ENCODE results near the gene KMT2E. TPM values are rescaled to one million over a fixed set of nuclear protein-coding genes. Genes with fewer than 3 reads are reported as not detected.

The KMT2E gene
- total RNA-seq, 1 experiment from 2014 or later: 63.9 TPM

DNA sequence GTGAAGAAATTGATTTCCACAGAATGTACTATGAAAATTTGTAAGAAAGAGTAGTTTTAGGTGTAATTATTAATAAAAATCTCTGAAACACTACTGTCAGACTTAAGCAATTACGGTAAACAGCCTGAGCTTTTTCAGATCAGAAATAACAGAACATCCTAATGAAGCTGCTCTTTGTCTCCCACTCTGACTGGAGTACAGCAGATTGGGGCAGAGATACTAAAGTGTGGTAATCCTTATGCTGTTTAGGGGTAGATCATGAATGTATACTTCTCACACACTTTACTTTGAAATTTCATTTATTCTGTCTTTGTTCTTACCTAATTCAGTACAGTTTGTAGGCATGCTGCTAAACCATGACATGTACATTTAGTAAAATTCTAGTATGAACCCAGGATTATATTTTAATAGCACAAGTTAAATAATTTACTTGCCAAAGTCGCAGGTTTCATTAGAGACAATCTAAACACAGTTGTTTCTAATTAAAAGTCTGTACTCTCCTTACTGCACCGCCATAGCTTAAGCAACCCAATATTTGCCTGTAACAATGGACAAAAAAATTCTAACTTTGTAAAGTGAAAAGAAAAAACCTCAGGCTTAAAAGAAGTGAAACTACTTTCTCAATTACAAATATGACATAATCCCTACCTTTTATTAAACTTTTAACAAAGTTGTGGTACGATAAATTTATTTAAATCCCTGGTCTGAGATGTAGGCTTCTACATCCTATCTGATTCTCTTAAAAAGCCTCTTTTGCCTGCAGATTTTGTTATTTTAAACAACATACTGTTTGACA is 88.8 kb downstream of the KMT2E start:
- no peak for DNase-seq (ENCODE audit: low spot score)
- H3K9me3 ChIP-seq (ENCODE audit: low read depth, low read length, poor library complexity, severe bottlenecking): no peaks in the 10 kb centered on the region
- no peak overlapping the region for H3K27ac ChIP-seq (ENCODE audit: low read depth, low read length, poor library complexity, severe bottlenecking)
- ChIA-PET POLR2A (ENCODE audit: low non-redundant PET) (no interaction called here), CTCF (no interaction called here)
- peaks cover 69% of the 10 kb centered on the region for H3K36me3 ChIP-seq (ENCODE audit: insufficient read depth, low read length, poor library complexity, severe bottlenecking)
- TF ChIP-seq EZH2 (IDR thresholded peaks at IDR 0.05; ENCODE audit: borderline replicate concordance, low read depth, low read length, poor library complexity, severe bottlenecking): no peak
- TF ChIP-seq, protein P1, sequence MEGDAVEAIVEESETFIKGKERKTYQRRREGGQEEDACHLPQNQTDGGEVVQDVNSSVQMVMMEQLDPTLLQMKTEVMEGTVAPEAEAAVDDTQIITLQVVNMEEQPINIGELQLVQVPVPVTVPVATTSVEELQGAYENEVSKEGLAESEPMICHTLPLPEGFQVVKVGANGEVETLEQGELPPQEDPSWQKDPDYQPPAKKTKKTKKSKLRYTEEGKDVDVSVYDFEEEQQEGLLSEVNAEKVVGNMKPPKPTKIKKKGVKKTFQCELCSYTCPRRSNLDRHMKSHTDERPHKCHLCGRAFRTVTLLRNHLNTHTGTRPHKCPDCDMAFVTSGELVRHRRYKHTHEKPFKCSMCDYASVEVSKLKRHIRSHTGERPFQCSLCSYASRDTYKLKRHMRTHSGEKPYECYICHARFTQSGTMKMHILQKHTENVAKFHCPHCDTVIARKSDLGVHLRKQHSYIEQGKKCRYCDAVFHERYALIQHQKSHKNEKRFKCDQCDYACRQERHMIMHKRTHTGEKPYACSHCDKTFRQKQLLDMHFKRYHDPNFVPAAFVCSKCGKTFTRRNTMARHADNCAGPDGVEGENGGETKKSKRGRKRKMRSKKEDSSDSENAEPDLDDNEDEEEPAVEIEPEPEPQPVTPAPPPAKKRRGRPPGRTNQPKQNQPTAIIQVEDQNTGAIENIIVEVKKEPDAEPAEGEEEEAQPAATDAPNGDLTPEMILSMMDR (conservative IDR thresholded peaks at IDR 0.05; ENCODE audit: low read depth, low read length): no peak
- H3K27me3 ChIP-seq (replicated peaks; ENCODE audit: insufficient read depth, low read depth, low read length, poor library complexity): no peaks in the 10 kb centered on the region
- no peak overlapping the region for H3K4me3 ChIP-seq (ENCODE audit: low read depth, low read length, poor library complexity, severe bottlenecking)
- intact Hi-C loops (cut with micrococcal nuclease; ENCODE audit: unreplicated experiment): no loop called here
- no TSS peak for BruUV-seq (replicated peaks)
- peaks cover 12% of the 10 kb centered on the region for H3K4me1 ChIP-seq (ENCODE audit: insufficient read depth, low read length, poor library complexity, severe bottlenecking)

DNA sequence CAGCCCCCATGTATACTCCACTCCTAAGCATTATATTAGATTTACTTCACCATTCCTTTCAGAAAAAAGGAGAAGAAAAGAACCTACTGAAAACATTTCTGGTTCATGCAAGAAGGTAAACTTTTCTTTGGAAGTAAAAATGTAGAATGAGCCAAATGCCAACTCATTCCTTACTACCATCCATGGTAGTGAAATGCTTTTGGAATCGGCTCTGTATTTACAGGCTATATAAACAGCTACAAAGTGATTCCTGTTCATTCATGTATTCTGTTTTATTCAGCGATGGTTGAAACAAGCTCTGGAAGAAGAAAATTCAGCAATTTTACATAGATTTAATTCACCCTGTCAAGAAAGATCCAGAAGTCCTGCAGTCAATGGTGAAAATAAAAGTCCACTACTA is 91.6 kb downstream of the KMT2E start:
- no peak for DNase-seq (ENCODE audit: low spot score)
- intact Hi-C loops (cut with micrococcal nuclease; ENCODE audit: unreplicated experiment): loop anchor here (5.0 kb wide), 2 partner anchors 123 to 183 kb away; no protein-coding TSS in a partner anchor
- POLR2A ChIA-PET (ENCODE audit: low non-redundant PET): no interaction called here
- H3K27ac ChIP-seq (ENCODE audit: low read depth, low read length, poor library complexity, severe bottlenecking): peak overlapping the region; percentile 64
- no peak overlapping the region for H3K4me3 ChIP-seq (ENCODE audit: low read depth, low read length, poor library complexity, severe bottlenecking)
- CTCF ChIA-PET: no interaction called here
- no TSS peak for BruUV-seq (replicated peaks)
- peaks cover 16% of the 10 kb centered on the region for H3K4me1 ChIP-seq (ENCODE audit: insufficient read depth, low read length, poor library complexity, severe bottlenecking)
- no peak for TF ChIP-seq EZH2 (IDR thresholded peaks at IDR 0.05; ENCODE audit: borderline replicate concordance, low read depth, low read length, poor library complexity, severe bottlenecking)
- TF ChIP-seq, protein P1 (conservative IDR thresholded peaks at IDR 0.05; ENCODE audit: low read depth, low read length): no peak
- H3K27me3 ChIP-seq (replicated peaks; ENCODE audit: insufficient read depth, low read depth, low read length, poor library complexity): no peaks in the 10 kb centered on the region
- no peaks in the 10 kb centered on the region for H3K9me3 ChIP-seq (ENCODE audit: low read depth, low read length, poor library complexity, severe bottlenecking)
- H3K36me3 ChIP-seq (ENCODE audit: insufficient read depth, low read length, poor library complexity, severe bottlenecking): peaks cover 89% of the 10 kb centered on the region

DNA sequence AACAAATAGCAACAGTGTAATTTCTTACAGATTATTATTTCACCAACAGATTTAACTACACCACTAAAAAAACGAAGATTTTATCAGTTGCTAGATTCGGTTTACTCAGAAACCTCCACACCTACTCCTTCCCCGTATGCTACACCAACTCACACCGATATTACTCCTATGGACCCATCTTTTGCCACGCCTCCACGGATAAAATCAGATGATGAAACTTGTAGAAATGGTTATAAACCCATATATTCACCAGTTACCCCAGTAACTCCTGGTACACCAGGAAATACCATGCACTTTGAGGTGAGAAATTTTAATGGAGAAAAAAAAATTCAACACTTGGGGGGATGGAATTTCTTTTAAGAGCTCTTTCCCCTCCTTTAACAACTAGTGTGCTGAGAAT is 92.5 kb downstream of the KMT2E start:
- ChIA-PET CTCF (no interaction called here), POLR2A (ENCODE audit: low non-redundant PET) (interaction anchor here (0.6 kb wide), 1 partner anchor 93 kb away, joined by 3 read pairs; no protein-coding TSS in a partner anchor)
- no TSS peak for BruUV-seq (replicated peaks)
- Histone ChIP-seq H3K27ac (ENCODE audit: low read depth, low read length, poor library complexity, severe bottlenecking) (peak overlapping the region; percentile 64), H3K36me3 (ENCODE audit: insufficient read depth, low read length, poor library complexity, severe bottlenecking) (peaks cover 92% of the 10 kb centered on the region), H3K27me3 (replicated peaks; ENCODE audit: insufficient read depth, low read depth, low read length, poor library complexity) (no peaks in the 10 kb centered on the region), H3K4me3 (ENCODE audit: low read depth, low read length, poor library complexity, severe bottlenecking) (no peak overlapping the region), H3K4me1 (ENCODE audit: insufficient read depth, low read length, poor library complexity, severe bottlenecking) (peaks cover 16% of the 10 kb centered on the region), H3K9me3 (ENCODE audit: low read depth, low read length, poor library complexity, severe bottlenecking) (no peaks in the 10 kb centered on the region)
- intact Hi-C loops (cut with micrococcal nuclease; ENCODE audit: unreplicated experiment): loop anchor here (5.0 kb wide), 2 partner anchors 124 to 184 kb away; no protein-coding TSS in a partner anchor
- peak; percentile 11 for DNase-seq (ENCODE audit: low spot score)
- TF ChIP-seq, protein P1 (conservative IDR thresholded peaks at IDR 0.05; ENCODE audit: low read depth, low read length): no peak
- TF ChIP-seq EZH2 (IDR thresholded peaks at IDR 0.05; ENCODE audit: borderline replicate concordance, low read depth, low read length, poor library complexity, severe bottlenecking): no peak
